Epithelial cell of esophagus (primary cell): Measurements from ENCODE around the gene DNASE1L3.

Source experiments
- DNase-seq: peaks from one replicate; pipeline ENCODE4 v3.0.0; 2010; ENCODE audit warnings: low read depth
- H3K4me3 ChIP-seq: 2 replicates; pipeline ENCODE4 v1.5.1; 2011; ENCODE audit warnings: mild to moderate bottlenecking, low read length, control low read depth
- CTCF ChIP-seq: IDR thresholded peaks from 2 replicates; pipeline ENCODE4 v1.5.1; 2011; ENCODE audit warnings: low read depth, mild to moderate bottlenecking, low read length, control low read depth, inconsistent platforms; ENCODE audit not compliant: insufficient read depth; ENCODE audit errors: missing control alignments

DNASE1L3 gene

GRCh38 chr3:58184309-58184981 is 26.3 kb downstream of the DNASE1L3 start:
- DNase-seq, result no peak
- no peak overlapping the region for H3K4me3 ChIP-seq
- TF ChIP-seq CTCF, result no peak

- no peak overlapping the region for H3K4me3 ChIP-seq
- no peak for TF ChIP-seq CTCF
- DNase-seq, result no peak
Observed at GRCh38 chr3:58183891-58184290, 26.9 kb downstream of the DNASE1L3 start.

GRCh38 chr3:58183221-58183620 is 27.6 kb downstream of the DNASE1L3 start:
- peak; percentile 54 for DNase-seq
- no peak for TF ChIP-seq CTCF
- H3K4me3 ChIP-seq, result no peak overlapping the region

- no peak for TF ChIP-seq CTCF
- H3K4me3 ChIP-seq, result no peak overlapping the region
- peak; percentile 80 for DNase-seq
Observed at GRCh38 chr3:58180940-58181587, 29.7 kb downstream of the DNASE1L3 start.

- no peak for TF ChIP-seq CTCF
- no peak overlapping the region for H3K4me3 ChIP-seq
- DNase-seq, result no peak
Observed at GRCh38 chr3:58180099-58180880, 30.5 kb downstream of the DNASE1L3 start.

GRCh38 chr3:58179235-58180098 is 31.3 kb downstream of the DNASE1L3 start:
- no peak for DNase-seq
- no peak for TF ChIP-seq CTCF
- no peak overlapping the region for H3K4me3 ChIP-seq
